Left ventricle myocardium inferior (tissue), 1 donor: ENCODE results near the gene MB21D2. TPM values are rescaled to one million over a fixed set of nuclear protein-coding genes. Genes with fewer than 3 reads are reported as not detected.

ENCODE experiments used
- DNase-seq: peaks from one replicate; pipeline ENCODE4 v3.0.0-alpha.2; 2020
- H3K27ac ChIP-seq: fragments of 200-600 bp; replicated peaks from 2 replicates; pipeline ENCODE4 v1.8.0; 2021
- H3K27me3 ChIP-seq: fragments of 200-600 bp; 2 replicates; pipeline ENCODE4 v1.8.0; 2021; ENCODE audit warnings: low read depth
- H3K36me3 ChIP-seq: fragments of 200-600 bp; 2 replicates; pipeline ENCODE4 v1.8.0; 2021
- H3K4me1 ChIP-seq: fragments of 200-600 bp; 2 replicates; pipeline ENCODE4 v1.8.0; 2021
- H3K4me3 ChIP-seq: fragments of 200-600 bp; 2 replicates; pipeline ENCODE4 v1.8.0; 2021; ENCODE audit warnings: mild to moderate bottlenecking, moderate library complexity
- H3K9me3 ChIP-seq: fragments of 200-600 bp; replicated peaks from 2 replicates; pipeline ENCODE4 v1.8.0; 2021
- intact Hi-C: fragments of 100-400 bp; cut with micrococcal nuclease; formaldehyde crosslinking; loops from one replicate; pipeline ENCODE4 v1.11.0; 2022
- total RNA-seq: library from RNA; stranded (reverse); fragmentation: NEBNext Ultra II Directional; extraction: Animal tissue kit (Norgen Biotek cat#: 25700); gene quantifications from one replicate; pipeline ENCODE4 v1.2.1, GENCODE V29; 2021
- TF ChIP-seq, protein P1 (sequence below): fragments of 200-600 bp; IDR thresholded peaks from 2 replicates; pipeline ENCODE4 v1.8.0; 2021; ENCODE audit warnings: antibody characterized with exemption, mild to moderate bottlenecking, borderline replicate concordance
- donor health status: DM: no; HTN: yes; CAD: no; lungs with severe emphysema.

Gene MB21D2
- total RNA-seq, 1 donor from 2014 or later = 1.8 TPM

GRCh38 chr3:192816351-192816750 is 101.3 kb downstream of the MB21D2 start:
- DNase-seq = no peak
- intact Hi-C loops = loop anchor here (2.0 to 5.0 kb wide), 3 partner anchors 101 to 758 kb away; partner anchors contain the start of gene MB21D2
- Histone ChIP-seq H3K9me3 (no peaks in the 10 kb centered on the region), H3K4me3 (no peak overlapping the region), H3K36me3 (no peaks in the 10 kb centered on the region), H3K4me1 (peaks cover 22% of the 10 kb centered on the region), H3K27ac (no peak overlapping the region), H3K27me3 (no peaks in the 10 kb centered on the region)
- TF ChIP-seq, protein P1, sequence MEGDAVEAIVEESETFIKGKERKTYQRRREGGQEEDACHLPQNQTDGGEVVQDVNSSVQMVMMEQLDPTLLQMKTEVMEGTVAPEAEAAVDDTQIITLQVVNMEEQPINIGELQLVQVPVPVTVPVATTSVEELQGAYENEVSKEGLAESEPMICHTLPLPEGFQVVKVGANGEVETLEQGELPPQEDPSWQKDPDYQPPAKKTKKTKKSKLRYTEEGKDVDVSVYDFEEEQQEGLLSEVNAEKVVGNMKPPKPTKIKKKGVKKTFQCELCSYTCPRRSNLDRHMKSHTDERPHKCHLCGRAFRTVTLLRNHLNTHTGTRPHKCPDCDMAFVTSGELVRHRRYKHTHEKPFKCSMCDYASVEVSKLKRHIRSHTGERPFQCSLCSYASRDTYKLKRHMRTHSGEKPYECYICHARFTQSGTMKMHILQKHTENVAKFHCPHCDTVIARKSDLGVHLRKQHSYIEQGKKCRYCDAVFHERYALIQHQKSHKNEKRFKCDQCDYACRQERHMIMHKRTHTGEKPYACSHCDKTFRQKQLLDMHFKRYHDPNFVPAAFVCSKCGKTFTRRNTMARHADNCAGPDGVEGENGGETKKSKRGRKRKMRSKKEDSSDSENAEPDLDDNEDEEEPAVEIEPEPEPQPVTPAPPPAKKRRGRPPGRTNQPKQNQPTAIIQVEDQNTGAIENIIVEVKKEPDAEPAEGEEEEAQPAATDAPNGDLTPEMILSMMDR = peak; percentile 78

DNA sequence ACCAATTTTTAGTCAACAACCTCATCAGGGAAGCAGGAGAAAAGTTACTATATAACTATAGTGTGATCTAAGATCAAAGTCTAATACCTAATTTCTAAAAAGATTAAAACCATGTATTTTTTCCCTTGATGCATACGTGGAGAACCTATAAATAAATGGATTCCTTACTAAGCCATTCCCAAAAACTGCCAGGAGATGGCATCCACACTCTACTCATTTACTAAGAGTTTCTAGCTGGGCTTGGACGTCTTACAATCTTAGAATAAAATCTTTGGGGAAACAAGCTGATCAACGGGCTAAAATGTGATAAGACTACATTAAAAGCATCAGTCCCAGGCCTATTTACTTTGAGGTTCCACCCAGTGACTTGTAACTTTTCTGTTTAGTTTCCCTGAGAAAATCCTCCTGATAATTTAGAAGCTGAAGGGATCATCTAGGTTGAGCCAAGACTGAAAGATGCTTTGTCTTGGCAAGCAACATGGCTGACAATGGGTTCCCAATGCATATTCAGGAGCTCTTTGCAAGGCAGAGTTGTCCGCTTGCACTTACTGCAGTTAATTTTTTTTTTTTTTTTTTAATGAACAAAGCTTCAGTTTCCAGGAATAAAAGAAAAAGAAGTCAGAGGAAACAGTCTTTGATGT is 104.8 kb downstream of the MB21D2 start:
- Histone ChIP-seq H3K9me3 (no peaks in the 10 kb centered on the region), H3K4me3 (no peak overlapping the region), H3K27ac (no peak overlapping the region), H3K36me3 (no peaks in the 10 kb centered on the region), H3K4me1 (peaks cover 6% of the 10 kb centered on the region), H3K27me3 (no peaks in the 10 kb centered on the region)
- intact Hi-C loops = no loop called here
- DNase-seq = no peak
- TF ChIP-seq, protein P1 = peak; percentile 71

DNA sequence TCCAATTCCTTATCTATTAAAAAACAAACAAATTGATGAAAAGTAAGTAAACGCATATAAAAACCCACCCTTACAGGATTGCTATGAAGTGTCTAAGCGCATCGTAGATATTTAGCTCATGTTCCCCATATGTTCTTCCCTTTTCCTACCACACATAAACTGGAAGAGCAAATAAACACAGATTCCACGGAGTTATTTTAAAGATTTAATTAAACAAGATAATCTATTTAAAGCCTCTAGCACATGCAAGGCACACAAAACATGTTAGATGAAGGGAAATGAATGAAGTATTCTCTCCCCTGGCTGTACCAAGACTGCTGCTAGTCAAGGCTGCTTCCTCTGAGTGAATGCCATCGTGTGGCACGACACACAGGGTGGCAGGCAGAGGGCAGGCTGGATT is 111.9 kb downstream of the MB21D2 start:
- Histone ChIP-seq H3K4me1 (peaks cover 16% of the 10 kb centered on the region), H3K27ac (no peak overlapping the region), H3K9me3 (no peaks in the 10 kb centered on the region), H3K27me3 (no peaks in the 10 kb centered on the region), H3K36me3 (no peaks in the 10 kb centered on the region), H3K4me3 (no peak overlapping the region)
- intact Hi-C loops = no loop called here
- DNase-seq = no peak
- TF ChIP-seq, protein P1 = no peak

- Histone ChIP-seq H3K4me1 (peaks cover 16% of the 10 kb centered on the region), H3K4me3 (no peak overlapping the region), H3K27ac (no peak overlapping the region), H3K9me3 (no peaks in the 10 kb centered on the region), H3K36me3 (no peaks in the 10 kb centered on the region), H3K27me3 (no peaks in the 10 kb centered on the region)
- DNase-seq = no peak
- intact Hi-C loops = loop anchor here (5.0 kb wide), 2 partner anchors 237 to 337 kb away; no protein-coding TSS in a partner anchor
- TF ChIP-seq, protein P1 = no peak
These were observed 113.2 kb downstream of the MB21D2 start for GRCh38 chr3:192804502-192804901.

DNA sequence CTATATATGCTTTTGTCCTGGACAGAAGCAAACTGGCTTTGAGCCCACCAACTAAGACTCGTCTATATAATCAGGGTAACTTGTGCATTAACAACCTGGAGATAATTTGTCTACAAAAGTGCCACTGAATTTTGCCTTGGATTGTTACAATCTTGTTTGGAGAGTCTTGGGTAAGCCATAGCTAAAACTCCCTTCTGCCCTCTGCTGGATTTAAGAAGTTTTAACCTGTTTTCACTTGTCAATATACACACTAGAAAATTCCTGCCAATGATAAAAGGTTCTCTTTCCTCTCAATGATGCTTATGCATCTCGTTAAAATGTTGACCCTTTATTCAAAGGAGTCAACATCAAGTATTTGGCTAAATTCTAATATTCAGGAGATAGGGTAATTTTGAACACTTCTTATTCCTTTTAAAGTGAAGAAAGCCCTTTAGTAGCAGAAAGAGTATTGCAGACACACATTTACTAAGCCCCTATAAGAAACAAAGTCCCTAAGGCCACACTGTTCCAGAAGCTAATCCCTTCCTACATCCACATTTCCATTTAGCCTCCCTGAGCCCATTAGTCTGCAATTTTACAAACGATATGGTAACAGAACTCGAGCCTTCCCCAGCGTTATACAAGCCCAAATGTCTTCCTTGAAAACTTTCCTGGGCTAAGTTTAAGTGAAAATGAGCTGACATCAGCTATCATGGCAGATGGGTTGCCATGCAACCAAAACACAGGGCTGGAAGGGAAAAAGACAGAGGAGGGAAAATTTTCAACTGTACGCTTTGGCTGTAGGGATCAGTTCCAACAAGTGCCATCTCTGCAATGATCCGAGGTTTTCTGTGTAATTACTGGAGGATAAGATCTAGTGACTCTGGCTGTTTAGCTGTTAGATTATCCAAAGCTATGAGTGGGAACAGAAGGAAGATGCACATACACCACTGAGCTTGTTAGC is 114.4 kb downstream of the MB21D2 start:
- peaks cover 11% of the 10 kb centered on the region for H3K36me3 ChIP-seq
- no peaks in the 10 kb centered on the region for H3K9me3 ChIP-seq
- TF ChIP-seq, protein P1 = peak; percentile 69
- intact Hi-C loops = loop anchor here (5.0 kb wide), 2 partner anchors 236 to 336 kb away; no protein-coding TSS in a partner anchor
- no peak overlapping the region for H3K4me3 ChIP-seq
- H3K27ac ChIP-seq = no peak overlapping the region
- no peaks in the 10 kb centered on the region for H3K27me3 ChIP-seq
- peaks cover 16% of the 10 kb centered on the region for H3K4me1 ChIP-seq
- no peak for DNase-seq
